ENCODE measurements around the gene RPUSD1. TPM values are rescaled to one million over a fixed set of nuclear protein-coding genes. Genes with fewer than 3 reads are reported as not detected.
A peak's percentile ranks its signal among the peaks of the same experiment; 100 is the strongest.

RPUSD1 gene
- polyA plus RNA-seq, 1 donor, result 18.0 TPM

- H3K27me3 ChIP-seq (ENCODE audit: control insufficient read depth, insufficient read depth, low read length), result no peaks in the 10 kb centered on the region
- no CpG with 5 or more reads among the region's 29 CpGs for WGBS (ENCODE audit: insufficient coverage, low lambda C conversion rate)
- H3K9me3 ChIP-seq (ENCODE audit: control insufficient read depth, low read depth, low read length), result no peaks in the 10 kb centered on the region
- DNase-seq, result no peak
- H3K27ac ChIP-seq (ENCODE audit: low read length), result no peak overlapping the region
- H3K4me1 ChIP-seq (ENCODE audit: control insufficient read depth, insufficient read depth, low read length), result peaks cover 12% of the 10 kb centered on the region
- H3K36me3 ChIP-seq (ENCODE audit: control insufficient read depth, insufficient read depth, low read length), result no peaks in the 10 kb centered on the region
- no peak overlapping the region for H3K4me3 ChIP-seq (ENCODE audit: low read length)
These were observed 22.0 kb downstream of the RPUSD1 start for GRCh38 chr16:766008-766819.

- Histone ChIP-seq H3K27me3 (ENCODE audit: control insufficient read depth, insufficient read depth, low read length) (no peaks in the 10 kb centered on the region), H3K36me3 (ENCODE audit: control insufficient read depth, insufficient read depth, low read length) (no peaks in the 10 kb centered on the region), H3K9me3 (ENCODE audit: control insufficient read depth, low read depth, low read length) (peaks cover 3% of the 10 kb centered on the region), H3K27ac (ENCODE audit: low read length) (no peak overlapping the region), H3K4me1 (ENCODE audit: control insufficient read depth, insufficient read depth, low read length) (peaks cover 19% of the 10 kb centered on the region), H3K4me3 (ENCODE audit: low read length) (no peak overlapping the region)
- no peak for DNase-seq
- no CpG with 5 or more reads among the region's 29 CpGs for WGBS (ENCODE audit: insufficient coverage, low lambda C conversion rate)
These were observed 22.7 kb downstream of the RPUSD1 start for GRCh38 chr16:765488-765865.

GRCh38 chr16:764848-765487, 23.2 kb downstream of the RPUSD1 start:
- no peak for DNase-seq
- Histone ChIP-seq H3K36me3 (ENCODE audit: control insufficient read depth, insufficient read depth, low read length) (no peaks in the 10 kb centered on the region), H3K4me3 (ENCODE audit: low read length) (no peak overlapping the region), H3K4me1 (ENCODE audit: control insufficient read depth, insufficient read depth, low read length) (peaks cover 20% of the 10 kb centered on the region), H3K9me3 (ENCODE audit: control insufficient read depth, low read depth, low read length) (peaks cover 3% of the 10 kb centered on the region), H3K27me3 (ENCODE audit: control insufficient read depth, insufficient read depth, low read length) (no peaks in the 10 kb centered on the region), H3K27ac (ENCODE audit: low read length) (no peak overlapping the region)
- WGBS (ENCODE audit: insufficient coverage, low lambda C conversion rate), result no CpG with 5 or more reads among the region's 38 CpGs

GRCh38 chr16:764184-764750, 23.9 kb downstream of the RPUSD1 start:
- H3K4me1 ChIP-seq (ENCODE audit: control insufficient read depth, insufficient read depth, low read length), result peaks cover 24% of the 10 kb centered on the region
- no peak overlapping the region for H3K4me3 ChIP-seq (ENCODE audit: low read length)
- no peaks in the 10 kb centered on the region for H3K36me3 ChIP-seq (ENCODE audit: control insufficient read depth, insufficient read depth, low read length)
- H3K27ac ChIP-seq (ENCODE audit: low read length), result no peak overlapping the region
- no peaks in the 10 kb centered on the region for H3K27me3 ChIP-seq (ENCODE audit: control insufficient read depth, insufficient read depth, low read length)
- WGBS (ENCODE audit: insufficient coverage, low lambda C conversion rate), result no CpG with 5 or more reads among the region's 20 CpGs
- DNase-seq, result no peak
- H3K9me3 ChIP-seq (ENCODE audit: control insufficient read depth, low read depth, low read length), result peaks cover 3% of the 10 kb centered on the region

GRCh38 chr16:763369-764183, 24.6 kb downstream of the RPUSD1 start:
- Histone ChIP-seq H3K27ac (ENCODE audit: low read length) (no peak overlapping the region), H3K4me3 (ENCODE audit: low read length) (no peak overlapping the region), H3K27me3 (ENCODE audit: control insufficient read depth, insufficient read depth, low read length) (no peaks in the 10 kb centered on the region), H3K9me3 (ENCODE audit: control insufficient read depth, low read depth, low read length) (peaks cover 3% of the 10 kb centered on the region), H3K4me1 (ENCODE audit: control insufficient read depth, insufficient read depth, low read length) (peaks cover 25% of the 10 kb centered on the region), H3K36me3 (ENCODE audit: control insufficient read depth, insufficient read depth, low read length) (no peaks in the 10 kb centered on the region)
- DNase-seq, result no peak
- no CpG with 5 or more reads among the region's 21 CpGs for WGBS (ENCODE audit: insufficient coverage, low lambda C conversion rate)

GRCh38 chr16:762595-763268, 25.4 kb downstream of the RPUSD1 start:
- Histone ChIP-seq H3K4me1 (ENCODE audit: control insufficient read depth, insufficient read depth, low read length) (peaks cover 25% of the 10 kb centered on the region), H3K9me3 (ENCODE audit: control insufficient read depth, low read depth, low read length) (peaks cover 3% of the 10 kb centered on the region), H3K27me3 (ENCODE audit: control insufficient read depth, insufficient read depth, low read length) (no peaks in the 10 kb centered on the region), H3K27ac (ENCODE audit: low read length) (no peak overlapping the region), H3K36me3 (ENCODE audit: control insufficient read depth, insufficient read depth, low read length) (no peaks in the 10 kb centered on the region), H3K4me3 (ENCODE audit: low read length) (no peak overlapping the region)
- no peak for DNase-seq
- WGBS (ENCODE audit: insufficient coverage, low lambda C conversion rate), result no CpG with 5 or more reads among the region's 17 CpGs

GRCh38 chr16:761625-762513, 26.3 kb downstream of the RPUSD1 start:
- WGBS (ENCODE audit: insufficient coverage, low lambda C conversion rate), result no CpG with 5 or more reads among the region's 22 CpGs
- Histone ChIP-seq H3K9me3 (ENCODE audit: control insufficient read depth, low read depth, low read length) (peaks cover 3% of the 10 kb centered on the region), H3K4me1 (ENCODE audit: control insufficient read depth, insufficient read depth, low read length) (peaks cover 25% of the 10 kb centered on the region), H3K27ac (ENCODE audit: low read length) (peak overlapping the region; percentile 77), H3K36me3 (ENCODE audit: control insufficient read depth, insufficient read depth, low read length) (no peaks in the 10 kb centered on the region), H3K4me3 (ENCODE audit: low read length) (no peak overlapping the region), H3K27me3 (ENCODE audit: control insufficient read depth, insufficient read depth, low read length) (no peaks in the 10 kb centered on the region)
- DNase-seq, result peak in 1 of 2 donors; percentile 54

- Histone ChIP-seq H3K4me3 (ENCODE audit: low read length) (peak within 1 kb of the TSS; percentile 6), H3K4me1 (ENCODE audit: control insufficient read depth, insufficient read depth, low read length) (peaks cover 25% of the 10 kb centered on the region), H3K27me3 (ENCODE audit: control insufficient read depth, insufficient read depth, low read length) (peaks cover 2% of the 10 kb centered on the region), H3K36me3 (ENCODE audit: control insufficient read depth, insufficient read depth, low read length) (no peaks in the 10 kb centered on the region), H3K9me3 (ENCODE audit: control insufficient read depth, low read depth, low read length) (peaks cover 3% of the 10 kb centered on the region), H3K27ac (ENCODE audit: low read length) (peak within 1 kb of the TSS; percentile 77)
- no CpG with 5 or more reads among the region's 37 CpGs for WGBS (ENCODE audit: insufficient coverage, low lambda C conversion rate)
- DNase-seq, result peak; percentile 76 to 93
These were observed 27.4 kb downstream of the RPUSD1 start, which contains the start of gene MSLN for GRCh38 chr16:760545-761343. Gene MSLN (plus strand): TSS chr16:760734. CDS start chr16:762681, 1,947 bp downstream.

Data from large intestine (tissue), 3 donors.